CD14-positive monocyte (primary cell): ENCODE results near the gene CUBN. TPM values are rescaled to one million over a fixed set of nuclear protein-coding genes. Genes with fewer than 3 reads are reported as not detected.

ENCODE experiments used
- DNase-seq, 3 donors: peaks; one replicate each; pipeline ENCODE4 v3.0.0-alpha.2; 2011 to 2022
- H2AFZ ChIP-seq: 2 replicates; pipeline ENCODE4 v1.6.0; 2012; ENCODE audit warnings: mild to moderate bottlenecking, low read depth, low read length, inconsistent platforms; ENCODE audit not compliant: insufficient read depth, poor library complexity, severe bottlenecking
- H3K27ac ChIP-seq, 2 donors: 1 replicate in 1 of 2; 2 replicates in 1 of 2; pipeline ENCODE4 v1.5.1; 2012 to 2013; ENCODE audit warnings: low read length in 2 of 2, control low read depth in 1 of 2, inconsistent platforms in 1 of 2, low read depth in 1 of 2, mild to moderate bottlenecking in 1 of 2
- H3K27me3 ChIP-seq, 2 donors: one replicate each; pipeline versions ENCODE4 v1.6.0 to v1.6.1; 2011 to 2013; ENCODE audit warnings: low read length in 2 of 2; ENCODE audit not compliant: control insufficient read depth in 2 of 2, insufficient read depth in 2 of 2
- H3K36me3 ChIP-seq, 2 donors: replicated peaks in 1 of 2; 1 replicate in 1 of 2; 2 replicates in 1 of 2; pipeline versions ENCODE4 v1.5.1 to v1.6.1; 2012 to 2013; ENCODE audit warnings: low read length in 2 of 2, control low read depth in 1 of 2, inconsistent platforms in 1 of 2, mild to moderate bottlenecking in 1 of 2; ENCODE audit not compliant: insufficient read depth in 2 of 2, control insufficient read depth in 1 of 2
- H3K4me1 ChIP-seq, 2 donors: 1 replicate in 1 of 2; 2 replicates in 1 of 2; pipeline versions ENCODE4 v1.5.1 to v1.6.1; 2012 to 2013; ENCODE audit warnings: low read length in 2 of 2, control low read depth in 1 of 2, inconsistent platforms in 1 of 2, mild to moderate bottlenecking in 1 of 2, moderate library complexity in 1 of 2; ENCODE audit not compliant: insufficient read depth in 2 of 2, control insufficient read depth in 1 of 2
- H3K4me2 ChIP-seq: replicated peaks from 2 replicates; pipeline ENCODE3; 2012; ENCODE audit warnings: low read length, moderate library complexity, mild to moderate bottlenecking; ENCODE audit not compliant: poor library complexity, severe bottlenecking; ENCODE audit errors: extremely low read depth
- H3K4me3 ChIP-seq, 3 experiments: fragments of 200-600 bp in 1 of 3; sonication (generic) in 1 of 3; replicated peaks in 1 of 3; 1 replicate in 2 of 3; 2 replicates in 1 of 3; pipeline ENCODE4 v1.5.1; 2011 to 2013; ENCODE audit warnings: low read length in 3 of 3, mild to moderate bottlenecking in 3 of 3, control low read depth in 2 of 3, low read depth in 2 of 3, inconsistent platforms in 1 of 3, moderate library complexity in 1 of 3
- H3K79me2 ChIP-seq: 2 replicates; pipeline ENCODE4 v1.6.0; 2012; ENCODE audit warnings: mild to moderate bottlenecking, control low read depth, inconsistent platforms, low read length, moderate library complexity; ENCODE audit not compliant: insufficient read depth
- H3K9ac ChIP-seq: 2 replicates; pipeline ENCODE4 v1.6.0; 2017; ENCODE audit warnings: low read length, mild to moderate bottlenecking; ENCODE audit not compliant: insufficient read depth, poor library complexity, severe bottlenecking
- H3K9me3 ChIP-seq, 2 donors: replicated peaks in 1 of 2; 1 replicate in 1 of 2; 2 replicates in 1 of 2; pipeline versions ENCODE4 v1.5.1 to v1.6.1; 2012 to 2013; ENCODE audit warnings: low read length in 2 of 2, control low read depth in 1 of 2; ENCODE audit not compliant: control insufficient read depth in 1 of 2, insufficient read depth in 1 of 2
- H4K20me1 ChIP-seq: 2 replicates; pipeline ENCODE4 v1.6.0; 2012; ENCODE audit warnings: mild to moderate bottlenecking, low read length, control low read depth, moderate library complexity; ENCODE audit not compliant: insufficient read depth
- H3K27ac Mint-ChIP-seq, 7 donors: one replicate each; pipeline ENCODE4 v1.8.0; 2020; ENCODE audit warnings: mild to moderate bottlenecking in 7 of 7, mixed read lengths in 7 of 7, moderate library complexity in 6 of 7, inconsistent platforms in 2 of 7
- H3K27me3 Mint-ChIP-seq, 3 donors: one replicate each; pipeline ENCODE4 v1.8.0; 2021 to 2022; ENCODE audit warnings: low read depth in 3 of 3, mild to moderate bottlenecking in 3 of 3, mixed read lengths in 3 of 3, moderate library complexity in 3 of 3, inconsistent platforms in 1 of 3
- H3K36me3 Mint-ChIP-seq, 2 donors: one replicate each; pipeline ENCODE4 v1.8.0; 2020; ENCODE audit warnings: mixed read lengths in 2 of 2, inconsistent platforms in 1 of 2, mild to moderate bottlenecking in 1 of 2
- H3K4me1 Mint-ChIP-seq: one replicate; pipeline ENCODE4 v1.8.0; 2020; ENCODE audit warnings: mild to moderate bottlenecking, mixed read lengths
- H3K4me3 Mint-ChIP-seq, 2 donors: one replicate each; pipeline ENCODE4 v1.8.0; 2020; ENCODE audit warnings: mild to moderate bottlenecking in 2 of 2, mixed read lengths in 2 of 2, moderate library complexity in 1 of 2
- H3K9me3 Mint-ChIP-seq, 7 donors: one replicate each; pipeline ENCODE4 v1.8.0; 2020 to 2022; ENCODE audit warnings: mixed read lengths in 7 of 7, mild to moderate bottlenecking in 6 of 7, moderate library complexity in 6 of 7, inconsistent platforms in 2 of 7
- WGBS: methylation state at CpG from one replicate; pipeline ENCODE4 v1.1.5; 2013; ENCODE audit warnings: missing lambda C conversion rate; ENCODE audit not compliant: insufficient coverage; 5-methylcytosine and 5-hydroxymethylcytosine counted together
- intact Hi-C, 2 donors: fragments of 100-400 bp; cut with micrococcal nuclease; formaldehyde crosslinking; loops; one replicate each; pipeline versions ENCODE4 v1.15.0 to v1.15.1; 2023
- polyA plus RNA-seq, 3 donors: library from polyadenylated mRNA; depleted of rRNA in 1 of 3; unstranded in 2 of 3; stranded (reverse) in 1 of 3; fragments of 300-500 nt in 2 of 3; fragments of >200 nt in 1 of 3; fragmentation: Illumina TruSeq in 2 of 3; gene quantifications; 1 replicate in 2 of 3; 2 replicates in 1 of 3; pipeline ENCODE4 v1.2.3, GENCODE V29; 2012 to 2021
- TF ChIP-seq, protein P1 (sequence below): fragments of 200-600 bp; IDR thresholded peaks from one replicate; pipeline ENCODE4 v1.8.0; 2022; ENCODE audit warnings: antibody characterized with exemption, mild to moderate bottlenecking

The CUBN gene
- polyA plus RNA-seq, 3 donors = 0.95 TPM; not detected in 2

DNA sequence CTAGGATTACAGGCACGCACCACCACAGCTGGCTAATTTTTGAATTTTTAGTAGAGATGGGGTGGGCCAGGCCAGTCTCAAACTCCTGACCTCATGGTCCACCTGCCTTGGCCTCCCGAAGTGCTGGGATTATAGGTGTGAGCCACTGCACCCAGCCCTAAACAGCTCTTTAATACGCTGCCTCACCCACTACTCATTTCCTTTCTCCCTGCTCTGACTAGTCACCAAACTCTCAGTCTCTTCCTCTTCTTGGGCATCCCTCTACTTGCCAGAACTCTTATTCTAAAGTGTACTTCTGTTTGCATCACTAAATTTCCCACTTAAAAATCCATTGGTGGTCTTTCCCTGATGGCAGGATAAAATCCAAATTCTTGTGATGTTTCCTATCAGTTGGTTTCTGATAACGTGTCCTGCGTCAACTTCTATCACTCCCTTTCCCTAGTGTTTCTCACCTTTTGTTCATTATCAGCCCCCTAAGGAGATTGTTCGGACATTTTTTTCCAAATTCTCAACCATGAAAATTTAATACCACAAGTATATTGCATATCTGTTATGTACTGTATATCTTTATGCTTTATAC, 124.7 kb downstream of the CUBN start:
- no peak overlapping the region for H3K9ac ChIP-seq
- H2AFZ ChIP-seq = no peak overlapping the region
- WGBS = 57% methylated on average over 2 of the region's 6 CpGs
- H3K4me1 Mint-ChIP-seq = peaks cover 21% of the 10 kb centered on the region
- H3K36me3 Mint-ChIP-seq = no peaks in the 10 kb centered on the region
- peak in 2 of 3 donors; percentile 34 to 57 for DNase-seq
- intact Hi-C loops = loop anchor here in 1 of 2 donors (5.0 kb wide), 1 partner anchor 38 kb away; no protein-coding TSS in a partner anchor
- no peaks in the 10 kb centered on the region for H3K36me3 ChIP-seq
- no peaks in the 10 kb centered on the region for H3K79me2 ChIP-seq
- no peak overlapping the region for H3K4me3 ChIP-seq
- peaks cover 0 to 4% of the 10 kb centered on the region in 2 donors for H3K27me3 ChIP-seq
- H3K4me3 Mint-ChIP-seq = no peak overlapping the region
- H4K20me1 ChIP-seq = no peaks in the 10 kb centered on the region
- H3K9me3 Mint-ChIP-seq = peaks cover 0 to 7% (median 5%) of the 10 kb centered on the region in 7 donors
- H3K27me3 Mint-ChIP-seq = peaks cover 0 to 12% (median 3%) of the 10 kb centered on the region in 3 donors
- TF ChIP-seq, protein P1, sequence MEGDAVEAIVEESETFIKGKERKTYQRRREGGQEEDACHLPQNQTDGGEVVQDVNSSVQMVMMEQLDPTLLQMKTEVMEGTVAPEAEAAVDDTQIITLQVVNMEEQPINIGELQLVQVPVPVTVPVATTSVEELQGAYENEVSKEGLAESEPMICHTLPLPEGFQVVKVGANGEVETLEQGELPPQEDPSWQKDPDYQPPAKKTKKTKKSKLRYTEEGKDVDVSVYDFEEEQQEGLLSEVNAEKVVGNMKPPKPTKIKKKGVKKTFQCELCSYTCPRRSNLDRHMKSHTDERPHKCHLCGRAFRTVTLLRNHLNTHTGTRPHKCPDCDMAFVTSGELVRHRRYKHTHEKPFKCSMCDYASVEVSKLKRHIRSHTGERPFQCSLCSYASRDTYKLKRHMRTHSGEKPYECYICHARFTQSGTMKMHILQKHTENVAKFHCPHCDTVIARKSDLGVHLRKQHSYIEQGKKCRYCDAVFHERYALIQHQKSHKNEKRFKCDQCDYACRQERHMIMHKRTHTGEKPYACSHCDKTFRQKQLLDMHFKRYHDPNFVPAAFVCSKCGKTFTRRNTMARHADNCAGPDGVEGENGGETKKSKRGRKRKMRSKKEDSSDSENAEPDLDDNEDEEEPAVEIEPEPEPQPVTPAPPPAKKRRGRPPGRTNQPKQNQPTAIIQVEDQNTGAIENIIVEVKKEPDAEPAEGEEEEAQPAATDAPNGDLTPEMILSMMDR = no peak
- no peak overlapping the region for H3K27ac ChIP-seq
- H3K9me3 ChIP-seq = peaks cover 0 to 5% of the 10 kb centered on the region in 2 donors
- no peak overlapping the region for H3K4me2 ChIP-seq
- peaks cover 10 to 12% of the 10 kb centered on the region in 2 donors for H3K4me1 ChIP-seq
- H3K27ac Mint-ChIP-seq = peak overlapping the region in 3 of 7 donors; percentile 13 to 76 (median 31)

DNA sequence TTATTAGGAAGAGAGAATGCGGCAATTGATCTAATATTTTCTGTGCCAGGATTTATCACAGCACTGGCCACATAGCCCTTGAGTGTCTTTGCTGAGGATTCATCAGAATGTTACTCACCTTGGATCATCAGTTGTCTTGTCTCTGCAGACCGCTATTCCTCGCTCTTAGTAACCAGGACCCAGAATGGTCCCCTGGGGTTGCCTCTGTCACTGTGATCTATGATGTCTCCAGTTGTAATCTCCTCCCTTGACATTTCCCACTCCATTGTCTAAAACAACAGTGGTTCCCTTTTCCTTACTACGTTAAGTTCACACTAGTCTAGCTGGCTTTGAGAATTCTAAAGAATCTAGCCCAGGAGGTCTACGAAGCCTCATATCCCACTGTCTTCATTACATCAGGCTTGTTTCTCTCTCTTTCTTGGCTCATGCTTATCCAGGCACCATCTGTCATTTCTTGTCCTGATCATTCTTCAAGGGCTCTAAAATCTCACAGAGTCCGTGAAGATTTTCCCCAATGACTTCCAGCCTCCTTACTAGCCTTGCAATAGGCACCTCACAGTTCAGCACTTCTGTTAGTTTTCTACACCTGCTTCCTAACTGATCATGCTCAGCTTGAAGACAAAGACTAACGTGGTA, 125.8 kb downstream of the CUBN start:
- Histone ChIP-seq H3K9ac (no peak overlapping the region), H3K4me2 (no peak overlapping the region), H4K20me1 (no peaks in the 10 kb centered on the region), H3K27me3 (peaks cover 0 to 4% of the 10 kb centered on the region in 2 donors), H3K9me3 (peaks cover 0 to 5% of the 10 kb centered on the region in 2 donors), H2AFZ (no peak overlapping the region), H3K27ac (no peak overlapping the region), H3K4me3 (no peak overlapping the region), H3K79me2 (no peaks in the 10 kb centered on the region), H3K4me1 (peaks cover 10 to 12% of the 10 kb centered on the region in 2 donors), H3K36me3 (no peaks in the 10 kb centered on the region)
- Mint-ChIP-seq H3K9me3 (peaks cover 0 to 7% (median 5%) of the 10 kb centered on the region in 7 donors), H3K36me3 (no peaks in the 10 kb centered on the region), H3K4me3 (no peak overlapping the region), H3K27me3 (peaks cover 0 to 14% (median 3%) of the 10 kb centered on the region in 3 donors), H3K4me1 (peaks cover 21% of the 10 kb centered on the region), H3K27ac (peak overlapping the region in 2 of 7 donors; percentile 58 to 74)
- TF ChIP-seq, protein P1 = no peak
- 76% methylated on average over 7 of the region's 7 CpGs for WGBS
- intact Hi-C loops = loop anchor here in 1 of 2 donors (5.0 kb wide), 1 partner anchor 36 kb away; no protein-coding TSS in a partner anchor
- no peak for DNase-seq
